Duodenal mucosa (tissue), 2 donors: ENCODE results near the gene GRK4.

Experiments
- H3K27ac ChIP-seq: one replicate; pipeline ENCODE4 v1.7.0; 2013; ENCODE audit warnings: low read depth, low read length
- H3K27me3 ChIP-seq, 2 donors: one replicate each; pipeline ENCODE4 v1.7.0; 2013; ENCODE audit warnings: low read length in 2 of 2, control low read depth in 1 of 2; ENCODE audit not compliant: insufficient read depth in 2 of 2, control insufficient read depth in 1 of 2
- H3K36me3 ChIP-seq, 2 donors: one replicate each; pipeline ENCODE4 v1.7.0; 2013; ENCODE audit warnings: low read length in 2 of 2, control low read depth in 1 of 2; ENCODE audit not compliant: insufficient read depth in 2 of 2, control insufficient read depth in 1 of 2
- H3K4me1 ChIP-seq, 2 donors: one replicate each; pipeline ENCODE4 v1.7.0; 2013; ENCODE audit warnings: low read length in 2 of 2, control low read depth in 1 of 2; ENCODE audit not compliant: insufficient read depth in 2 of 2, control insufficient read depth in 1 of 2
- H3K4me3 ChIP-seq, 2 donors: one replicate each; pipeline ENCODE4 v1.7.0; 2013; ENCODE audit warnings: low read length in 2 of 2, low read depth in 1 of 2
- H3K9ac ChIP-seq, 2 donors: one replicate each; pipeline ENCODE4 v1.7.0; 2013; ENCODE audit warnings: low read length in 2 of 2, low read depth in 1 of 2
- H3K9me3 ChIP-seq, 2 donors: one replicate each; pipeline ENCODE4 v1.7.0; 2013; ENCODE audit warnings: low read length in 2 of 2, control low read depth in 1 of 2; ENCODE audit not compliant: control insufficient read depth in 1 of 2

The GRK4 gene

DNA sequence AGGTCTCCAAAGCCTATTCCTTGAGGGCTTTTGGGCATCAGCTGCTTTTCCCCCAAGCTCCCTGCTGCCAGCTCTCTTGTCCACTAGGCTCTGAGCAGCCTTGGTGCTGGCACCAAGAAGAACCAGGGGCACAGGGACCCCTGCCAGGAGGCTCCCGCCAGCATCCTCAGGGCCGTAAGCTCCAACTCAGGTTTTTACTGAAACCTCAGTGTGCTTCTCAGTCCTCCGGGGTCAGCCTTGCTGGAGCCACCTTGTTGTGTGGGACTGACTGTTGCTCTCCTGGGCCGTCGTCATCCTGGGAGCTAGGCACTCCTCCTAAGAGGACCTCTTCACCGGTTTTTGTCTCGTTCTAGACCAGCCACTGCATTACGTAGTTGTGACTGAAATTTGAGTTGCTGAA is 39.1 kb upstream of the GRK4 start:
- H3K9me3 ChIP-seq, result no peaks in the 10 kb centered on the region
- H3K27ac ChIP-seq, result no peak overlapping the region
- H3K4me3 ChIP-seq, result no peak overlapping the region
- H3K27me3 ChIP-seq, result no peaks in the 10 kb centered on the region
- H3K9ac ChIP-seq, result no peak overlapping the region
- H3K36me3 ChIP-seq, result peaks cover 33 to 57% of the 10 kb centered on the region in 2 donors
- H3K4me1 ChIP-seq, result no peaks in the 10 kb centered on the region

DNA sequence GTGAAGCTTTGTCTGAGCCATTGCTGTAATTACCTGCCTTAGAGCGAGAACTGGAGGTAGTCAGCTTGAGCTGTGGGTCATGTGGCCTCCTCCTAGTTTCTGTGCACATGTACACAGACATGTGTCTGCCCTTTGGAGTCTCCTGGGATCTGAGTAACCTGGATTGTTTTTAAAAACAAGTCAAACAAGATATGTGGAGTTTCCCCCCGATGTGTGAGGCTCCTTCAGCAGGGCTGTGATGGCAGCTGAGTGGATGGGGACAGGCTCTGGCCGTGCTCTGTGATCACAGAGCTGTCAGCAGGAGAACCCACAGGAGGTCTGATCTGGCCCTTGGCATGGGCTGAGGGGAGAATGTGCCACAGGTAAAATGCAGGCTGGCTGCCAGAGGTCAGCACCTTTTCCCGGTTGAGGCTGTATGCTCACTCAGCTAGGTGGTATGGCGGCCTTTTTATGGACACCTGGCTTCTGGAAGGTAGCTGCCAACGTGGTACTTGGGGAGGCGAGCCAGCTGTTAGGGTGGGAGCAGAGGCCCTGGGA is 38.5 kb upstream of the GRK4 start:
- Histone ChIP-seq H3K4me1 (no peaks in the 10 kb centered on the region), H3K9me3 (no peaks in the 10 kb centered on the region), H3K27me3 (no peaks in the 10 kb centered on the region), H3K4me3 (no peak overlapping the region), H3K27ac (no peak overlapping the region), H3K9ac (no peak overlapping the region), H3K36me3 (peaks cover 37 to 62% of the 10 kb centered on the region in 2 donors)

DNA sequence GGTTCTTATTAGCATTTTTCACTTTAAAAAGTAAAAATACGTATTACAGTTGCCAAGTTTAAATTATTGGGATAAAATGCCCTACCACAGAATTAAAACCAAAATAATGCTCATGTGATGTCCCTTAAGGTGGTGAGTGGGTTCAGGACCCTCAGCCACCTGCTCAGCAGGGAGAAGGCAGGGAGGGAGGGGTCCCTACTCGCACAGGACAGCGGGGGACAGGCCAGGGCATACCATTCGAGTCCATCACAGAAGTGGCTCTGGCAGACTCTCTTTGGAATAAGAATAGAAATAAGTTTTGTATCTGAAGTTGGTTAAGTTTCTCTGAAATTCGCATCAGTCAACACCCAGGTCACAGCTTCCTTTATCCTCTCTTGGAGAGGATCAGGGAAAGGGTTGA is 37.9 kb upstream of the GRK4 start:
- H3K9ac ChIP-seq, result no peak overlapping the region
- H3K27ac ChIP-seq, result no peak overlapping the region
- peaks cover 37 to 67% of the 10 kb centered on the region in 2 donors for H3K36me3 ChIP-seq

DNA sequence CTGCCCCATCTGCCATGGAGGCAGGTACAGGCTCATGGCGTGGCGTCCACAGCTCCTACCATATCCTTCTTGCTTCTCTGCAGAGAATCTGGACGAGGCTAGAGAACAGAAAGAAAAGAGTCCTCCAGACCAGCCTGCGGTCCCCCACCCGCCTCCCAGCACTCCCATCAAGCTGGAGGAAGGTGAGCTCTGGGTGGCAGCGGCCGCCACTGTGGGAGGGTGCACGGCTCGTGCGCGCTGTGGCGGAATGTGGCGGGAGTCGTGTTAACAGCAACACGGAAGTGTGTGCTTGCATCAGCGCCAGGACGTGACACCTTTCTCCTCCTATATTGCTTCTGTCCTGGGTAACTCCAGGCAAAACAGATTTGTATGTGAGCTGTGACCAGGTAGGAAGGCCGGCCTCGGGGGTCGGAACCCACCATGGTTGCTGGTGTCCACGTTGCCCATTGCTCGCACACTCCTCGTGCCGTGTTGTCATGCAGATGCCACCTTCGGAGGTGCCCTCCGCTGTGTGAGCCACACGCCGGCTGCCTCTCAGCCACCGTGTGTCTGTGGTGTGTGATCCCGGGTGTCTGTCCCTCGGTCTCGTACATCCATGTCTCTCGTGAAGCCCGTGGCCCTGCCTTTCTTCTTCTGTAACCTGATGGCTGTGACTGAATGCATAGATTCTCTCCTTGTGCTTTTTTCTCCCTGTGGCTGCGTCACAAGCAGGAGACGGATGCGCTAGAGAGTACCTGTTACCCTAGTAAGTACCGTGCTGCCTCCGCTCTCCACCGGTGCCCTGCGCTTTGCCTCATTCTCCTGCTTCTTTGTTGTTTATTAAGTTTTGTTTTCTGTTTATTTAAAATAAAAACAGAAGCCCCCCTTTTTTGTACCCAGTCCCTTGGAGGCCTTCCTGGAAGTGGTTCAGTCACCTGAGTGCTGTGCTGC is 37.2 kb upstream of the GRK4 start:
- Histone ChIP-seq H3K36me3 (peaks cover 37 to 73% of the 10 kb centered on the region in 2 donors), H3K4me3 (no peak overlapping the region), H3K9ac (no peak overlapping the region), H3K27me3 (no peaks in the 10 kb centered on the region), H3K4me1 (peaks cover 4 to 13% of the 10 kb centered on the region in 2 donors), H3K9me3 (no peaks in the 10 kb centered on the region), H3K27ac (no peak overlapping the region)

More for the DNA sequence above, 37.9 kb upstream of the GRK4 start:
- Histone ChIP-seq H3K4me1 (peaks cover 4 to 6% of the 10 kb centered on the region in 2 donors), H3K4me3 (no peak overlapping the region), H3K27me3 (no peaks in the 10 kb centered on the region), H3K9me3 (no peaks in the 10 kb centered on the region)

DNA sequence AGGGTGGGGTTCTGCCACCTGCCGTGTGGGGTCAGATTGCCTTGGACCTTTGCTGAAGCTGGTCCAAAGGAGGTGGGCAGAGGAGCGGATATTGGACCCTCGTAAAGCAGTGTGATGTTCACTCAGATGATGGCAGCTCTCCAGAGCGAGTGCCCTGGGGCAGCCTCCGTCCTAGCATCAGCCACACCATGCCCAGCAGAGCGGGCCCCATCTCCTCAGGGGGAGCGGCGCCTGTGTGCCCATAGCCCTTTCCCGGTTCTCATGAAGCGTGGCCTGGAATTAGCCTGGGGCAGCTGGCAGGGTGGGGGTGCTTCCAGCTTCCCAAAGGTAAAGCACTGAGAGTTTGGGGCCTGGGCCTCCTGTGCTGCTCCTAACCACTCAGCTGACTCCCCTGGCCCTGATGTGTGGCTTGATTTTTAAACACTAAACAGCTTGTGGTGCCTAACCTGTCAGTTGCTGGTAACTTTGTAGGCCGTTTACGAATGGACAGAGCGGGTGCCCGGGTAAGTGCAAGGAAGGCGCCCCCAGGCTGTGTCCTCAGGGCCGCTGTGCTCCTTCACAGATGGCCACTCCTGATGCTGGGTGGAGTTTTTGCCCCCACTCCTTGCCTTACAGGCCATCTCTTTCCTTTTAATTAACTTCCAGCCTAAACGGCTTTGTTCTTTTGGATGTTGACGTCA is 36.2 kb upstream of the GRK4 start:
- Histone ChIP-seq H3K36me3 (peaks cover 37 to 75% of the 10 kb centered on the region in 2 donors), H3K9me3 (no peaks in the 10 kb centered on the region), H3K9ac (no peak overlapping the region), H3K4me3 (no peak overlapping the region), H3K27ac (no peak overlapping the region), H3K27me3 (no peaks in the 10 kb centered on the region), H3K4me1 (peaks cover 14 to 17% of the 10 kb centered on the region in 2 donors)

DNA sequence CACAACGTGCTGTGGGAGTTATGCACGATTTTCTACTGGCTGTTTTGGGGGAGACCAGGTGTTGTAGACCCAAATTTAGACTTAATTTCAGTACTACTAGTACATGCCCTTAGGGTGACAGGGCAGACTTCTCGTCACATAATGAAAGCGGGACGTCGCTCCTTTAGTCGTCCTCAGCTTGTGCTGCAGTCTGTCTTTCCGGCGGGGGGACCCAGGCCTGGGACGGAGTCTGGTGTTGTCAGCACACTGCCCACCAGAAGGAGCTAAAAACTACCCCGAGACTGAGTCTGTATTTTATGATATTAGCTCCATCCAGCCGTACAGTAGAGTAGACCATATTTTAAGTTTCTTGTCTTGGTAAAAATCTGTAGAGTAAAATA is 35.7 kb upstream of the GRK4 start:
- peaks cover 19% of the 10 kb centered on the region in 2 donors for H3K4me1 ChIP-seq

DNA sequence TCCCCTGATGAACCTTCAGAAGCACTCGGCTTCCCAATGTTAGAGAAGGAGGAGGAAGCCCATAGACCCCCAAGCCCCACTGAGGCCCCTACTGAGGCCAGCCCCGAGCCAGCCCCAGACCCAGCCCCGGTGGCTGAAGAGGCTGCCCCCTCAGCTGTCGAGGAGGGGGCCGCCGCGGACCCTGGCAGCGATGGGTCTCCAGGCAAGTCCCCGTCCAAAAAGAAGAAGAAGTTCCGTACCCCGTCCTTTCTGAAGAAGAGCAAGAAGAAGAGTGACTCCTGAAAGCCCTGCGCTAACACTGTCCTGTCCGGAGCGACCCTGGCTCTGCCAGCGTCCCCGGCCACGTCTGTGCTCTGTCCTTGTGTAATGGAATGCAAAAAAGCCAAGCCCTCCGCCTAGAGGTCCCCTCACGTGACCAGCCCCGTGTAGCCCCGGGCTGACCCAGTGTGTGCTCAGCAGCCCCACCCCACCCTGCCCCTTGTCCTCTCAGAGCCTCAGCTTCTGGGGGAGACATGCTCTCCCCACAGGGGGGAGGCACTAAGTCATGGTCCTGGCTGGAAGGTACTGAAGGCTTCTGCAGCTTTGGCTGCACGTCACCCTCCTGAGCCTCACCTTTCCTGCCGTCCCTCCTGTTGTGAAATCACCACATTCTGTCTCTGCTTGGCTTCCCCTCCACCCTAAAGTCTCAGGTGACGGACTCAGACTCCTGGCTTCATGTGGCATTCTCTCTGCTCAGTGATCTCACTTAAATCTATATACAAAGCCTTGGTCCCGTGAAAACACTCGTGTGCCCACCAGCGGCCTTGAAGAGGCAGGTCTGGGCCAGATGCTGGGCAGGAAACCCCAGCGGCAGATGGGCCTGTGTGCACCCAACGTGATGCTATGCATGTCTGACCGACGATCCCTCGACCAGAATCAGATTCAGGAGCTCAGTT is 34.9 kb upstream of the GRK4 start:
- Histone ChIP-seq H3K27ac (no peak overlapping the region), H3K36me3 (peaks cover 36 to 74% of the 10 kb centered on the region in 2 donors), H3K4me3 (no peak overlapping the region), H3K9me3 (no peaks in the 10 kb centered on the region), H3K9ac (no peak overlapping the region), H3K4me1 (peaks cover 28% of the 10 kb centered on the region in 2 donors), H3K27me3 (no peaks in the 10 kb centered on the region)

More for the DNA sequence above, 35.7 kb upstream of the GRK4 start:
- H3K27me3 ChIP-seq, result no peaks in the 10 kb centered on the region
- H3K36me3 ChIP-seq, result peaks cover 37 to 75% of the 10 kb centered on the region in 2 donors
- H3K4me3 ChIP-seq, result no peak overlapping the region
- H3K27ac ChIP-seq, result no peak overlapping the region
- no peak overlapping the region for H3K9ac ChIP-seq
- H3K9me3 ChIP-seq, result no peaks in the 10 kb centered on the region

DNA sequence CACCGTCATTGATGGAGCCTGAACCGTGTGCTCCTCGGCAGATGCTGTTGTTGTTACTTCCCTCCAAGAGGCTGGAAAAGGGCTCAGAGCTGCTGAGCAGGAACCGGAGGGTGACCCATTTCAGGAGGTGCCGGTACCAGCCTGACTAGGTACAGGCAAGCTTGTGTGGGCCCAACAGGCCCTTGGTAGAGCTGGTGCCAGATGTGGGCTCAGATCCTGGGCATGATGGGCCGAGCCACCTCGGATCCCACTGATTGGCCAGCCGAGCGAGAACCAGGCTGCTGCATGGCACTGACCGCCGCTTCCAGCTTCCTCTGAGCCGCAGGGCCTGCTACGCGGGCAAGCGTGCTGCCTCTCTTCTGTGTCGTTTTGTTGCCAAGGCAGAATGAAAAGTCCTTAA is 33.9 kb upstream of the GRK4 start:
- Histone ChIP-seq H3K4me3 (no peak overlapping the region), H3K27me3 (no peaks in the 10 kb centered on the region), H3K36me3 (peaks cover 27 to 64% of the 10 kb centered on the region in 2 donors), H3K9ac (no peak overlapping the region), H3K27ac (no peak overlapping the region), H3K9me3 (no peaks in the 10 kb centered on the region), H3K4me1 (peaks cover 30 to 31% of the 10 kb centered on the region in 2 donors)

DNA sequence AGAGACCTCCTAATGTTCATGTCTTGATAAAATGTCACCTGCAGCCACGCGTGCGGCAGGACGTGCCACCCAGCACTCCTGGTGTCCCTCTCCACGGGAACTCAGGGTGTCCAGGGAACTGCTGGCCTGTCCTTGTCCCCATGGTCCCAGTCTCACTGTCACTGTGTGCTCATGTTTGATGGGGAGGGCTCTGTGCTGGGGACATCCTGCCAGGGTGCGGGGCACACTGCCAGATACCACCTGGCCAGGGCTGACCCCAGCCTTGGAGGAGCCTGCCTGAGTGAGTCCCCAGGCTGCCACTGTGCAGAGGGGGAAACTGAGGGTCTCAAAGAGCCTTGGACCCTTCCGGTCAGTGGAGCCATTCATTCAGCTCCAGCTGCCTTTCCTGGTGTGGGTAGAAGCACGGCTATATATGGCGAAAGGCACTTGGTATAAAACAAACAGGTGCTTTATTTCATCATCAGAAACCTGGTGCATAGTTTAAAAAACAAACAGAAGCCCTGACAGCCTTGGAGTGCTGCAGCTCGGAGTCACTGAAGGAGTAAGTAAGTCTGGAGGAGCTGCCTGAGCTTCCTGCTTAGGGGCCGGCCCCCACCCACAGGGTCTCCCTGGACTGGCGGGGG is 33.1 kb upstream of the GRK4 start:
- Histone ChIP-seq H3K27ac (peak overlapping the region; percentile 10), H3K27me3 (no peaks in the 10 kb centered on the region), H3K4me3 (no peak overlapping the region), H3K36me3 (peaks cover 27 to 57% of the 10 kb centered on the region in 2 donors), H3K9me3 (no peaks in the 10 kb centered on the region), H3K9ac (no peak overlapping the region), H3K4me1 (peaks cover 30 to 33% of the 10 kb centered on the region in 2 donors)
